GM19324 (cell line): Measurements from ENCODE around the gene IGFBP4.
"Not testable (repeated sequence)": the region's sequence is repeated elsewhere in the genome, so short reads cannot be mapped to it uniquely, and the experiment has no call there.

Source experiments
- ATAC-seq: cut with Tn5 transposase; IDR thresholded peaks from one replicate; pipeline ENCODE4 v1.9.1; 2021; ENCODE audit warnings: mild to moderate bottlenecking, moderate library complexity; ENCODE audit not compliant: unreplicated experiment, low FRiP score

The IGFBP4 gene

GRCh38 chr17:40443196-40443987 is at the start of gene IGFBP4:
TSS of gene IGFBP4 (plus strand) at chr17:40443450. CDS start at chr17:40443736, 286 bp downstream.
- no peak for ATAC-seq

- no peak for ATAC-seq
These were observed 44.1 kb upstream of the IGFBP4 start for GRCh38 chr17:40399185-40399584.

GRCh38 chr17:40402668-40403067 is 40.6 kb upstream of the IGFBP4 start:
- no peak for ATAC-seq

- ATAC-seq = no peak
These were observed 39.2 kb upstream of the IGFBP4 start for GRCh38 chr17:40404003-40404402.

- no peak for ATAC-seq
These were observed 35.8 kb upstream of the IGFBP4 start for GRCh38 chr17:40407460-40407859.

GRCh38 chr17:40409540-40409939 is 33.7 kb upstream of the IGFBP4 start:
- not testable (repeated sequence) for ATAC-seq

- no peak for ATAC-seq
These were observed 33.2 kb upstream of the IGFBP4 start for GRCh38 chr17:40410082-40410481.

GRCh38 chr17:40411821-40412220 is 31.4 kb upstream of the IGFBP4 start:
- ATAC-seq = no peak

- no peak for ATAC-seq
These were observed 30.4 kb upstream of the IGFBP4 start for GRCh38 chr17:40412880-40413279.

- not testable (repeated sequence) for ATAC-seq
These were observed 28.9 kb upstream of the IGFBP4 start for GRCh38 chr17:40414312-40414711.

- no peak for ATAC-seq
These were observed 27.9 kb upstream of the IGFBP4 start for GRCh38 chr17:40415390-40415789.

- no peak for ATAC-seq
These were observed 26.6 kb upstream of the IGFBP4 start for GRCh38 chr17:40416671-40417070.

- peak; percentile 21 for ATAC-seq
These were observed 26.0 kb upstream of the IGFBP4 start for GRCh38 chr17:40417258-40417608.

GRCh38 chr17:40417609-40418427 is 25.4 kb upstream of the IGFBP4 start, which contains the start of gene TOP2A:
TSS of gene TOP2A (minus strand) at chr17:40417896. CDS start at chr17:40417791, 105 bp downstream.
- ATAC-seq = peak; percentile 95

GRCh38 chr17:40418428-40418706 is 24.9 kb upstream of the IGFBP4 start:
- ATAC-seq = no peak

- ATAC-seq = no peak
These were observed 23.5 kb upstream of the IGFBP4 start for GRCh38 chr17:40419559-40420331.

- ATAC-seq = no peak
These were observed 20.1 kb upstream of the IGFBP4 start for GRCh38 chr17:40422990-40423633.

- ATAC-seq = no peak
These were observed 17.5 kb upstream of the IGFBP4 start for GRCh38 chr17:40425741-40426140.

- ATAC-seq = no peak
These were observed 16.2 kb upstream of the IGFBP4 start for GRCh38 chr17:40427002-40427491.
